HG03039 (cell line): ENCODE data around the gene HTRA2.

Source experiments
- ATAC-seq: cut with Tn5 transposase; IDR thresholded peaks from one replicate; pipeline ENCODE4 v1.9.1; 2021; ENCODE audit warnings: mild to moderate bottlenecking, moderate library complexity; ENCODE audit not compliant: unreplicated experiment

HTRA2 gene

GRCh38 chr2:74499940-74500577 is 29.7 kb upstream of the HTRA2 start:
- ATAC-seq: no peak

GRCh38 chr2:74500578-74500946 is 29.2 kb upstream of the HTRA2 start:
- no peak for ATAC-seq

GRCh38 chr2:74501335-74502071 is 28.2 kb upstream of the HTRA2 start:
- no peak for ATAC-seq

- no peak for ATAC-seq
These were observed 27.5 kb upstream of the HTRA2 start for GRCh38 chr2:74502147-74502719.

- peak; percentile 23 for ATAC-seq
These were observed 26.8 kb upstream of the HTRA2 start for GRCh38 chr2:74502720-74503505.

GRCh38 chr2:74503506-74504475 is 25.9 kb upstream of the HTRA2 start:
- ATAC-seq: no peak

GRCh38 chr2:74504591-74504990 is 25.1 kb upstream of the HTRA2 start:
- ATAC-seq: no peak

- no peak for ATAC-seq
These were observed 24.1 kb upstream of the HTRA2 start for GRCh38 chr2:74505448-74506246.

GRCh38 chr2:74507145-74507925 is 22.4 kb upstream of the HTRA2 start, which contains the start of gene PCGF1:
Gene PCGF1, minus strand, starts transcription at chr2:74507695. Its CDS starts 27 bp downstream, at chr2:74507668.
- ATAC-seq: peak; percentile 86

GRCh38 chr2:74507926-74508520 is 21.7 kb upstream of the HTRA2 start:
- no peak for ATAC-seq

- ATAC-seq: no peak
These were observed 19.5 kb upstream of the HTRA2 start for GRCh38 chr2:74510272-74510671.

- ATAC-seq: no peak
These were observed 18.4 kb upstream of the HTRA2 start for GRCh38 chr2:74511104-74511989.

GRCh38 chr2:74512744-74513604 is 16.8 kb upstream of the HTRA2 start:
- ATAC-seq: no peak

GRCh38 chr2:74513605-74514367 is 15.9 kb upstream of the HTRA2 start:
- no peak for ATAC-seq
